BLaER1 treated with 17β-estradiol and CSF1 and Interleukin-3, amounts not matched to agents 10 nM and 100 nM (cell line): ENCODE results near the gene ITCH.
"Not testable (repeated sequence)": the region's sequence is repeated elsewhere in the genome, so short reads cannot be mapped to it uniquely, and the experiment has no call there.

Experiments used
- H3K27ac ChIP-seq, 11 experiments: shearing (Covaris generic); formaldehyde crosslinking; 2 replicates each; pipeline ENCODE4 v1.8.1; 2022
- H3K27me3 ChIP-seq, 11 experiments: shearing (Covaris generic); formaldehyde crosslinking; 2 replicates each; pipeline ENCODE4 v1.8.1; 2022
- H3K36me3 ChIP-seq, 11 experiments: shearing (Covaris generic); formaldehyde crosslinking; 2 replicates each; pipeline ENCODE4 v1.8.1; 2022
- H3K4me1 ChIP-seq, 10 experiments: shearing (Covaris generic); formaldehyde crosslinking; 2 replicates each; pipeline ENCODE4 v1.8.1; 2022
- H3K4me2 ChIP-seq, 11 experiments: shearing (Covaris generic); formaldehyde crosslinking; 2 replicates each; pipeline ENCODE4 v1.8.1; 2022
- H3K4me3 ChIP-seq, 10 experiments: shearing (Covaris generic); formaldehyde crosslinking; 2 replicates each; pipeline ENCODE4 v1.8.1; 2022
- H3K9ac ChIP-seq, 11 experiments: shearing (Covaris generic); formaldehyde crosslinking; 2 replicates each; pipeline ENCODE4 v1.8.1; 2022
- H3K9me3 ChIP-seq, 11 experiments: shearing (Covaris generic); formaldehyde crosslinking; replicated peaks in 1 of 11; 2 replicates each; pipeline ENCODE4 v1.8.1; 2022
- H4K20me1 ChIP-seq, 11 experiments: shearing (Covaris generic); formaldehyde crosslinking; 2 replicates each; pipeline ENCODE4 v1.8.1; 2022
- Cebpa-rat ChIP-seq, 11 experiments: shearing (Covaris generic); IDR thresholded peaks; 2 replicates each; pipeline ENCODE4 v1.8.1; 2022

The ITCH gene

GRCh38 chr20:34468951-34469350 lies 105.9 kb downstream of the ITCH start:
- no peak overlapping the region for H3K27ac ChIP-seq
- no peak for TF ChIP-seq Cebpa-rat (IDR thresholded peaks at IDR 0.05)
- H4K20me1 ChIP-seq: peaks cover 0 to 47% (median 9%) of the 10 kb centered on the region in 11 experiments; a peak in 11 of 22 replicates
- peaks cover 78 to 99% (median 92%) of the 10 kb centered on the region in 11 experiments for H3K36me3 ChIP-seq
- H3K4me1 ChIP-seq: peaks cover 0 to 24% (median 16%) of the 10 kb centered on the region in 10 experiments; a peak in 19 of 20 replicates
- H3K27me3 ChIP-seq: no peaks in the 10 kb centered on the region
- H3K9me3 ChIP-seq: no peaks in the 10 kb centered on the region
- H3K4me3 ChIP-seq: no peak overlapping the region
- H3K9ac ChIP-seq: no peak overlapping the region
- no peak overlapping the region for H3K4me2 ChIP-seq

GRCh38 chr20:34472246-34472925 lies 109.3 kb downstream of the ITCH start:
- H3K4me2 ChIP-seq: peak overlapping the region in 10 of 11 experiments; percentile 11 to 60 (median 20); a peak in 17 of 22 replicates
- H3K4me3 ChIP-seq: no peak overlapping the region
- peaks cover 0 to 24% (median 16%) of the 10 kb centered on the region in 10 experiments; a peak in 19 of 20 replicates for H3K4me1 ChIP-seq
- H3K36me3 ChIP-seq: peaks cover 65 to 88% (median 83%) of the 10 kb centered on the region in 11 experiments
- H4K20me1 ChIP-seq: peaks cover 0 to 46% (median 6%) of the 10 kb centered on the region in 11 experiments; a peak in 10 of 22 replicates
- H3K9ac ChIP-seq: peak overlapping the region in 1 of 11 experiments; percentile 4; a peak in 1 of 22 replicates
- H3K27me3 ChIP-seq: no peaks in the 10 kb centered on the region
- no peak for TF ChIP-seq Cebpa-rat (IDR thresholded peaks at IDR 0.05)
- H3K9me3 ChIP-seq: peaks cover 0 to 8% (median 0%) of the 10 kb centered on the region in 11 experiments; a peak in 1 of 22 replicates
- H3K27ac ChIP-seq: peak overlapping the region in 2 of 11 experiments; percentile 0 to 6; a peak in 3 of 22 replicates

GRCh38 chr20:34473262-34473883 lies 110.3 kb downstream of the ITCH start:
- no peak overlapping the region for H3K4me3 ChIP-seq
- peaks cover 0 to 8% (median 0%) of the 10 kb centered on the region in 11 experiments; a peak in 1 of 22 replicates for H3K9me3 ChIP-seq
- H3K27ac ChIP-seq: peak overlapping the region in 1 of 11 experiments; percentile 6; a peak in 2 of 22 replicates
- peak overlapping the region in 7 of 11 experiments; percentile 11 to 60 (median 18); a peak in 11 of 22 replicates for H3K4me2 ChIP-seq
- TF ChIP-seq Cebpa-rat (IDR thresholded peaks at IDR 0.05): no peak
- H3K4me1 ChIP-seq: peaks cover 0 to 24% (median 16%) of the 10 kb centered on the region in 10 experiments; a peak in 19 of 20 replicates
- H4K20me1 ChIP-seq: peaks cover 0 to 40% (median 6%) of the 10 kb centered on the region in 11 experiments; a peak in 10 of 22 replicates
- H3K27me3 ChIP-seq: no peaks in the 10 kb centered on the region
- H3K9ac ChIP-seq: no peak overlapping the region
- H3K36me3 ChIP-seq: peaks cover 65 to 88% (median 83%) of the 10 kb centered on the region in 11 experiments

- Histone ChIP-seq H4K20me1 (peaks cover 0 to 36% (median 5%) of the 10 kb centered on the region in 11 experiments; a peak in 9 of 22 replicates), H3K27me3 (no peaks in the 10 kb centered on the region), H3K4me1 (peaks cover 0 to 32% (median 16%) of the 10 kb centered on the region in 10 experiments; a peak in 19 of 20 replicates), H3K9ac (peak overlapping the region in 1 of 11 experiments; percentile 23; a peak in 1 of 22 replicates), H3K4me3 (no peak overlapping the region), H3K4me2 (peak overlapping the region in 5 of 11 experiments; percentile 2 to 45 (median 20); a peak in 3 of 22 replicates), H3K9me3 (peaks cover 0 to 18% (median 13%) of the 10 kb centered on the region in 11 experiments; a peak in 15 of 22 replicates), H3K27ac (no peak overlapping the region), H3K36me3 (peaks cover 64 to 88% (median 82%) of the 10 kb centered on the region in 11 experiments)
- TF ChIP-seq Cebpa-rat (IDR thresholded peaks at IDR 0.05): no peak
These were observed 113.1 kb downstream of the ITCH start for GRCh38 chr20:34475979-34476736.

GRCh38 chr20:34479627-34480026 lies 116.6 kb downstream of the ITCH start:
- Histone ChIP-seq H3K4me1 (peaks cover 0 to 9% (median 0%) of the 10 kb centered on the region in 10 experiments; a peak in 4 of 20 replicates), H3K9me3 (peaks cover 17 to 44% (median 39%) of the 10 kb centered on the region in 11 experiments), H3K4me2 (peak overlapping the region in 1 of 11 experiments; percentile 25; a peak in 2 of 22 replicates), H3K4me3 (no peak overlapping the region), H3K9ac (no peak overlapping the region), H3K36me3 (peaks cover 79 to 90% (median 87%) of the 10 kb centered on the region in 11 experiments), H3K27ac (peak overlapping the region in 3 of 11 experiments; percentile 35 to 40 (median 38); a peak in 3 of 22 replicates), H3K27me3 (no peaks in the 10 kb centered on the region), H4K20me1 (peaks cover 0 to 16% (median 0%) of the 10 kb centered on the region in 11 experiments; a peak in 5 of 22 replicates)
- TF ChIP-seq Cebpa-rat (IDR thresholded peaks at IDR 0.05): no peak

- not testable (repeated sequence) for H3K27me3 ChIP-seq, H3K4me3 ChIP-seq, H3K27ac ChIP-seq, H3K4me1 ChIP-seq, H3K4me2 ChIP-seq, H3K9ac ChIP-seq
- Histone ChIP-seq H4K20me1 (peaks cover 0 to 16% (median 0%) of the 10 kb centered on the region in 11 experiments; a peak in 1 of 22 replicates), H3K36me3 (peaks cover 86 to 100% (median 99%) of the 10 kb centered on the region in 11 experiments), H3K9me3 (peaks cover 17 to 43% (median 36%) of the 10 kb centered on the region in 11 experiments)
These were observed 119.1 kb downstream of the ITCH start for GRCh38 chr20:34482154-34482553.

GRCh38 chr20:34483585-34484220 lies 120.6 kb downstream of the ITCH start:
- H3K27me3 ChIP-seq, H3K4me2 ChIP-seq, H3K27ac ChIP-seq, H3K4me1 ChIP-seq, H3K4me3 ChIP-seq, H3K9ac ChIP-seq: not testable (repeated sequence)
- peaks cover 0 to 19% (median 0%) of the 10 kb centered on the region in 11 experiments; a peak in 2 of 22 replicates for H4K20me1 ChIP-seq
- peaks cover 86 to 100% (median 98%) of the 10 kb centered on the region in 11 experiments for H3K36me3 ChIP-seq
- peaks cover 17 to 43% (median 36%) of the 10 kb centered on the region in 11 experiments for H3K9me3 ChIP-seq
